Uterus (tissue), 2 donors: ENCODE data around the gene BRF1.

Experiments used
- CTCF ChIP-seq, 4 experiments: fragments of 200-600 bp in 2 of 4; fragments of 450-650 bp in 2 of 4; sonication (generic) in 2 of 4; IDR thresholded peaks; one replicate each; pipeline ENCODE4 v1.5.1; 2016 to 2019; ENCODE audit warnings: antibody characterized with exemption in 4 of 4, mild to moderate bottlenecking in 2 of 4, moderate library complexity in 1 of 4
- POLR2A ChIP-seq, 2 donors: fragments of 450-650 bp; IDR thresholded peaks; one replicate each; pipeline ENCODE4 v1.6.1; 2016; ENCODE audit warnings: antibody characterized with exemption in 2 of 2, mild to moderate bottlenecking in 1 of 2, moderate library complexity in 1 of 2

DNA sequence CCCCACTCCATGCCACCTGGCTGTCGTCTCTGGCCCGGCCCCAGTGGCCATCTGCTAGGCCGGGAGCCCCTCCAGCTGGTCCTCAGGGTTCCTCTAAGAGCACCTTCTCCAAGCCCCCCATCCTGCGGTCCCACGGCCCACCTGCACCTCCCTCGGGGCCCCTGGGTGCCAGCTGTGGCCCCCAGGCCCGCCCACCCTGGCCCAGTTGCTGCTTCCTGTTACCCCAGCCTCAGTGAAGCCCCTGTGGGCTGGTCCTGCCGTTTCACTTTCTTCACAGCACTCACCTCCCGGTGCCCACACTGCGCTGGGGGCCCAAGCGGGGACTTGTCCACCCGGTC lies 92.1 kb downstream of the BRF1 start:
- TF ChIP-seq CTCF (IDR thresholded peaks at IDR 0.05) = no peak
- TF ChIP-seq POLR2A (IDR thresholded peaks at IDR 0.05) = no peak
